Measurements from ENCODE around the gene BPIFB3.

GRCh38 chr20:33095249-33095648 is 41.5 kb downstream of the BPIFB3 start:
- no peak for TF ChIP-seq EZH2phosphoT487 (IDR thresholded peaks at IDR 0.05; ENCODE audit: borderline replicate concordance, low read length)
- no peak for TF ChIP-seq CTCF (IDR thresholded peaks at IDR 0.05; ENCODE audit: low read depth, low read length, poor library complexity, severe bottlenecking)
